ENCODE measurements around the gene SEMA3B. TPM values are rescaled to one million over a fixed set of nuclear protein-coding genes. Genes with fewer than 3 reads are reported as not detected.
"Not testable (repeated sequence)": the region's sequence is repeated elsewhere in the genome, so short reads cannot be mapped to it uniquely, and the experiment has no call there.

SEMA3B gene
- total RNA-seq, 1 experiment from 2014 or later = 7.6 TPM

DNA sequence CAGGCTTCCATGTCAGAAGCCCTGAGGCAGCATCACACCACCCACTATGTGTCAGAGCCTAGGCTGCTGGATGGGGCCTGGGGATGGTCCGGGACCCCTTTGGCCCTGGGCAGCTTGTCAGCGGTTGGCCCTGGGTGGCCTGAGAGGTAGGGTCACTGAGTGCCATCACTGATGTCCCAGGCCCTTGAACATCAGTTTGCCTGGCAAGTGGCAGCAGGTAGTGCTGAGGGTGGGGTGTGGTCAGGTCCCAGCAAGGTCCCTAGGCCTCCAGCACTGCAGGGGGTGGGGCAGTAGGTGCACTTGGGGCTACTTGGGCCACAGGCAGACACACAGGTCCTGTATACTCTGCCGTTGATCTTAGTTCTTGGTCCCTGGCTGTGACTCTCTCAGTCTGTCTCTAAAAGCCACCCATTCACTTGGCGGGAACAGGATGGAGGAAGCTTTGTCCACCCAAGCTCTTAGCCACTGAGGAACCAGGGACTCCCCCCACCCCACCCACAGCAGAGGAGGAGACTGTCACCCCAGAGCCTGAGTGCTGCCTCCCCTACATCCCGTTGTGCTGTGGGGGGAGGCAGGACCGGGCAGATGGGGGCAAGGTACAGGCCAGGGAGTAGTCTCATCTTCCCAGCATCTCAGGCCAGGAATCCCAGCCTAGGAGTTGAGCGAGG is 27.1 kb upstream of the SEMA3B start:
- peaks cover 52% of the 10 kb centered on the region for H3K4me1 Mint-ChIP-seq (ENCODE audit: insufficient read depth, unreplicated experiment)
- POLR2A ChIA-PET = no interaction called here

GRCh38 chr3:50242381-50242770 is 26.6 kb upstream of the SEMA3B start:
- POLR2A ChIA-PET = no interaction called here
- H3K27ac Mint-ChIP-seq (ENCODE audit: low read depth, unreplicated experiment) = no peak overlapping the region
- H3K4me3 Mint-ChIP-seq (ENCODE audit: unreplicated experiment) = no peak overlapping the region
- intact Hi-C loops (cut with micrococcal nuclease) = no loop called here
- peaks cover 14% of the 10 kb centered on the region for H3K36me3 Mint-ChIP-seq (ENCODE audit: insufficient read depth, unreplicated experiment)
- CTCF ChIA-PET = interaction anchor here (0.7 kb wide), 1 partner anchor 72 kb away, joined by 3 read pairs; no protein-coding TSS in a partner anchor
- peaks cover 52% of the 10 kb centered on the region for H3K4me1 Mint-ChIP-seq (ENCODE audit: insufficient read depth, unreplicated experiment)
- no peaks in the 10 kb centered on the region for H3K27me3 Mint-ChIP-seq (ENCODE audit: insufficient read depth, unreplicated experiment)
- BruUV-seq (replicated peaks) = no TSS peak
- TF ChIP-seq, protein P1, sequence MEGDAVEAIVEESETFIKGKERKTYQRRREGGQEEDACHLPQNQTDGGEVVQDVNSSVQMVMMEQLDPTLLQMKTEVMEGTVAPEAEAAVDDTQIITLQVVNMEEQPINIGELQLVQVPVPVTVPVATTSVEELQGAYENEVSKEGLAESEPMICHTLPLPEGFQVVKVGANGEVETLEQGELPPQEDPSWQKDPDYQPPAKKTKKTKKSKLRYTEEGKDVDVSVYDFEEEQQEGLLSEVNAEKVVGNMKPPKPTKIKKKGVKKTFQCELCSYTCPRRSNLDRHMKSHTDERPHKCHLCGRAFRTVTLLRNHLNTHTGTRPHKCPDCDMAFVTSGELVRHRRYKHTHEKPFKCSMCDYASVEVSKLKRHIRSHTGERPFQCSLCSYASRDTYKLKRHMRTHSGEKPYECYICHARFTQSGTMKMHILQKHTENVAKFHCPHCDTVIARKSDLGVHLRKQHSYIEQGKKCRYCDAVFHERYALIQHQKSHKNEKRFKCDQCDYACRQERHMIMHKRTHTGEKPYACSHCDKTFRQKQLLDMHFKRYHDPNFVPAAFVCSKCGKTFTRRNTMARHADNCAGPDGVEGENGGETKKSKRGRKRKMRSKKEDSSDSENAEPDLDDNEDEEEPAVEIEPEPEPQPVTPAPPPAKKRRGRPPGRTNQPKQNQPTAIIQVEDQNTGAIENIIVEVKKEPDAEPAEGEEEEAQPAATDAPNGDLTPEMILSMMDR (IDR thresholded peaks at IDR 0.05; ENCODE audit: unreplicated experiment) = no peak
- no peaks in the 10 kb centered on the region for H3K9me3 Mint-ChIP-seq (ENCODE audit: unreplicated experiment)
- DNase-seq (ENCODE audit: unreplicated experiment) = no peak

More for the DNA sequence above, 27.1 kb upstream of the SEMA3B start:
- Mint-ChIP-seq H3K4me3 (ENCODE audit: unreplicated experiment) (no peak overlapping the region), H3K36me3 (ENCODE audit: insufficient read depth, unreplicated experiment) (peaks cover 14% of the 10 kb centered on the region), H3K9me3 (ENCODE audit: unreplicated experiment) (no peaks in the 10 kb centered on the region), H3K27me3 (ENCODE audit: insufficient read depth, unreplicated experiment) (no peaks in the 10 kb centered on the region), H3K27ac (ENCODE audit: low read depth, unreplicated experiment) (peak overlapping the region; percentile 46)
- intact Hi-C loops (cut with micrococcal nuclease) = no loop called here
- no peak for DNase-seq (ENCODE audit: unreplicated experiment)
- CTCF ChIA-PET = interaction anchor here (0.6 to 2.4 kb wide), 6 partner anchors 9 to 285 kb away, joined by 3 to 12 read pairs (median 3); no protein-coding TSS in a partner anchor
- TF ChIP-seq, protein P1 (IDR thresholded peaks at IDR 0.05; ENCODE audit: unreplicated experiment) = no peak
- BruUV-seq (replicated peaks) = no TSS peak

DNA sequence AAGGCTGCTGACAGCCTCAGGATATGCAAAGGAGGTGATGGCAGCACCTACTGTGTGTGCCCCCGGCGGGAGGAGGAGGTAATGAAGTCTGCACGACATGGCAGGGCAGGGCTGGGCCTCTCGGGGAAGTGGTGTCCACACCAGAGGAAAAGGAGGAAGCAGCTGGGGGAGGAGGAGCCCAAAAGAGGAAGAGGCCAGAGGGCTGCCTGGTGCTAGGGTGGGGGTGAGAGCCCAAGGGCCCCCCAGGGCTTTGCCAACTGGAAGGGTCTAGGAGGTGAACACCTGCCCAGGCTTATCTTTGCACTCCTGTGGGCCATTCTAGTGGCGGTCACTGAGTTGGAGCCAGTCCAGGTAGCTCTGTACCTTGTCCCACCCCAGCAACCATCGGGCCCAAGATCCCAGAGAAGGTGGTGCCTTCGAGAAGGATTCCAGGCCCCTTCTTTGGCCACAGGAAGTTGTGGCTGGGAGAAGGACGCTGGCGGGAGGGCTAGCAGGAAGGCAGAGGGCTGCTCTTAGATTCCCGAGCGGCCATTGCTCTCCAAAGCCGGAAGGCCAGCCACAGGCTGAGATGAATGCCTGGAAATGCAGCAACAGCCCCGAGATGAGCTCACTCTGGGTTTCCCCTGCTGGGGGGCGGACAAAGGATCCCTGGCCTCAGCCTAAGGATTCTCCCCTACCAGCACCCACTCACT is 25.9 kb upstream of the SEMA3B start:
- Mint-ChIP-seq H3K9me3 (ENCODE audit: unreplicated experiment) (no peaks in the 10 kb centered on the region), H3K27ac (ENCODE audit: low read depth, unreplicated experiment) (peak overlapping the region; percentile 91), H3K36me3 (ENCODE audit: insufficient read depth, unreplicated experiment) (peaks cover 14% of the 10 kb centered on the region), H3K27me3 (ENCODE audit: insufficient read depth, unreplicated experiment) (no peaks in the 10 kb centered on the region), H3K4me3 (ENCODE audit: unreplicated experiment) (no peak overlapping the region), H3K4me1 (ENCODE audit: insufficient read depth, unreplicated experiment) (peaks cover 52% of the 10 kb centered on the region)
- CTCF ChIA-PET = interaction anchor here (0.6 to 1.5 kb wide), 4 partner anchors 14 to 45 kb away, joined by 3 to 7 read pairs (median 5); no protein-coding TSS in a partner anchor
- BruUV-seq (replicated peaks) = no TSS peak
- POLR2A ChIA-PET = interaction anchor here (2.2 kb wide), 1 partner anchor 49 kb away, joined by 5 read pairs; the partner anchor contains the start of gene IFRD2
- no peak for DNase-seq (ENCODE audit: unreplicated experiment)
- TF ChIP-seq, protein P1 (IDR thresholded peaks at IDR 0.05; ENCODE audit: unreplicated experiment) = no peak
- intact Hi-C loops (cut with micrococcal nuclease) = no loop called here

- BruUV-seq (replicated peaks) = no TSS peak
- CTCF ChIA-PET = interaction anchor here (0.6 to 1.5 kb wide), 6 partner anchors 10 to 123 kb away, joined by 3 to 7 read pairs (median 4); no protein-coding TSS in a partner anchor
- Mint-ChIP-seq H3K9me3 (ENCODE audit: unreplicated experiment) (no peaks in the 10 kb centered on the region), H3K36me3 (ENCODE audit: insufficient read depth, unreplicated experiment) (peaks cover 14% of the 10 kb centered on the region), H3K4me1 (ENCODE audit: insufficient read depth, unreplicated experiment) (peaks cover 54% of the 10 kb centered on the region), H3K27ac (ENCODE audit: low read depth, unreplicated experiment) (peak overlapping the region; percentile 91), H3K4me3 (ENCODE audit: unreplicated experiment) (no peak overlapping the region), H3K27me3 (ENCODE audit: insufficient read depth, unreplicated experiment) (no peaks in the 10 kb centered on the region)
- intact Hi-C loops (cut with micrococcal nuclease) = no loop called here
- POLR2A ChIA-PET = interaction anchor here (0.9 to 2.2 kb wide), 3 partner anchors 17 to 49 kb away, joined by 3 to 5 read pairs (median 5); partner anchors contain the start of gene IFRD2
- DNase-seq (ENCODE audit: unreplicated experiment) = no peak
- TF ChIP-seq, protein P1 (IDR thresholded peaks at IDR 0.05; ENCODE audit: unreplicated experiment) = no peak
These were observed 25.4 kb upstream of the SEMA3B start for GRCh38 chr3:50243543-50243895.

DNA sequence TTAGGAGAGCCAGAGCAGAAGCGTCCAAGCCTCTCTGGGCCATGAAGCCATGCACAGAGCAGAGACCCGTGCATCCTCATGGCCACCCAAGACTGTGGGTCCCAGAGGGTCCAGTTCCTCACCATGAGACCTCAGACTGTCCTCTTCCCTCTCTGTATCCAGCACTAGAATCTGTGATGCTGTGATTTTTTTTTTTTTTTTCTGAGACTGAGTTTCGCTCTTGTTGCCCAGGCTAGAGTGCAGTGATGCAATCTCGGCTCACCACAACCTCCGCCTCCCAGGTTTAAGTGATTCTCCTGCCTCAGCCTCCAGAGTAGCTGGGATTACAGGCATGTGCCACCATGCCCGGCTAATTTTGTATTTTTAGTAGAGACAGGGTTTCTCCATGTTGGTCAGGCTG is 24.1 kb upstream of the SEMA3B start:
- DNase-seq (ENCODE audit: unreplicated experiment); intact Hi-C loops (cut with micrococcal nuclease); H3K9me3 Mint-ChIP-seq (ENCODE audit: unreplicated experiment); H3K4me3 Mint-ChIP-seq (ENCODE audit: unreplicated experiment); BruUV-seq (replicated peaks); H3K27me3 Mint-ChIP-seq (ENCODE audit: insufficient read depth, unreplicated experiment); H3K36me3 Mint-ChIP-seq (ENCODE audit: insufficient read depth, unreplicated experiment): not testable (repeated sequence)
- H3K27ac Mint-ChIP-seq (ENCODE audit: low read depth, unreplicated experiment) = peak overlapping the region; percentile 91
- CTCF ChIA-PET = interaction anchor here (0.5 to 1.1 kb wide), 5 partner anchors 30 to 122 kb away, joined by 3 to 5 read pairs (median 3); no protein-coding TSS in a partner anchor
- POLR2A ChIA-PET = interaction anchor here (1.2 to 2.2 kb wide), 2 partner anchors 9 to 48 kb away, joined by 5 to 7 read pairs; partner anchors contain the start of gene IFRD2
- peaks cover 46% of the 10 kb centered on the region for H3K4me1 Mint-ChIP-seq (ENCODE audit: insufficient read depth, unreplicated experiment)

All from MCF 10A (cell line).